A549 (cell line): ENCODE measurements around the gene SMIM33.
A peak's percentile ranks its signal among the peaks of the same experiment; 100 is the strongest.
"Not testable (repeated sequence)": the region's sequence is repeated elsewhere in the genome, so short reads cannot be mapped to it uniquely, and the experiment has no call there.

ENCODE experiments used
- CTCF ChIP-seq: fragments of >200 bp; sonication (Bioruptor Twin); formaldehyde crosslinking; IDR thresholded peaks from 3 replicates; pipeline ENCODE4 v1.5.1; 2016
- ELK1 ChIP-seq: fragments of 150-350 bp; IDR thresholded peaks from 2 replicates; pipeline ENCODE4 v1.6.1; 2014; ENCODE audit warnings: low read depth, mild to moderate bottlenecking, low read length
- EP300 ChIP-seq, 2 experiments: fragments of >200 bp; sonication (Bioruptor Twin); formaldehyde crosslinking; IDR thresholded peaks; 2 replicates in 1 of 2; 3 replicates in 1 of 2; pipeline ENCODE4 v1.6.1; 2016 to 2017
- JUN ChIP-seq, 2 experiments: fragments of >200 bp; sonication (Bioruptor Twin); formaldehyde crosslinking; IDR thresholded peaks; 2 replicates in 1 of 2; 3 replicates in 1 of 2; pipeline ENCODE4 v1.6.1; 2016 to 2017
- MAZ ChIP-seq: fragments of 150-350 bp; IDR thresholded peaks from 2 replicates; pipeline ENCODE4 v1.6.1; 2014; ENCODE audit warnings: antibody characterized with exemption, low read depth, low read length, borderline replicate concordance
- POLR2A ChIP-seq: IDR thresholded peaks from 2 replicates; pipeline ENCODE4 v1.6.1; 2012; ENCODE audit warnings: mild to moderate bottlenecking, low read length
- RCOR1 ChIP-seq: fragments of 150-350 bp; IDR thresholded peaks from 2 replicates; pipeline ENCODE4 v1.6.1; 2014; ENCODE audit warnings: antibody characterized with exemption, low read length, low read depth
- REST ChIP-seq: fragments of 200-600 bp; sonication (generic); IDR thresholded peaks from 2 replicates; pipeline ENCODE4 v1.6.1; 2016; ENCODE audit warnings: antibody characterized with exemption, mild to moderate bottlenecking, moderate library complexity
- SMC3 ChIP-seq: fragments of >200 bp; sonication (Bioruptor Twin); formaldehyde crosslinking; IDR thresholded peaks from 3 replicates; pipeline ENCODE4 v1.6.1; 2018; ENCODE audit warnings: inconsistent platforms

DNA sequence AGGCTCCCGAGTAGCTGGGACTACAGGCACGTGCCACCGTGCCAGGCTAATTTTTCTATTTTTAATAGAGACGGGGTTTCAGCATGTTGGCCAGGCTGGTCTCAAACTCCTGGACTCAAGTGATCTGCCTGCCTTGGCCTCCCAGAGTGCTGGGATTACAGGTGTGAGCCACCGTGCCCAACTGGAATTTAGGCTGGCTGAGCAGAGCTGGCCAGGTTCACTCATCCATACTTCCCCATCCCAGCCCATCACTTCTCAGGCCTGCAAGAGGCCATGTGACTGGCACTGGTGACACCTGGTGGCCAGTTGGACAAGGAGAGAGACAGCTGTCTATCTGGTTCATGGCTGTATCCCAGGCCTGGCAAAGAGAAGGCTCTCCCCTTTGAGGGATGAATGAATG is 42.6 kb downstream of the SMIM33 start:
- TF ChIP-seq JUN (IDR thresholded peaks at IDR 0.05); REST; EP300 (IDR thresholded peaks at IDR 0.05); POLR2A; RCOR1; MAZ; ELK1: not testable (repeated sequence)
- TF ChIP-seq CTCF: peak; percentile 77
- peak; percentile 90 for TF ChIP-seq SMC3
